ENCODE results near the gene HECTD1. TPM values are rescaled to one million over a fixed set of nuclear protein-coding genes. Genes with fewer than 3 reads are reported as not detected.
"Not testable (repeated sequence)": the region's sequence is repeated elsewhere in the genome, so short reads cannot be mapped to it uniquely, and the experiment has no call there.

Gene HECTD1
- total RNA-seq, result 325 TPM

DNA sequence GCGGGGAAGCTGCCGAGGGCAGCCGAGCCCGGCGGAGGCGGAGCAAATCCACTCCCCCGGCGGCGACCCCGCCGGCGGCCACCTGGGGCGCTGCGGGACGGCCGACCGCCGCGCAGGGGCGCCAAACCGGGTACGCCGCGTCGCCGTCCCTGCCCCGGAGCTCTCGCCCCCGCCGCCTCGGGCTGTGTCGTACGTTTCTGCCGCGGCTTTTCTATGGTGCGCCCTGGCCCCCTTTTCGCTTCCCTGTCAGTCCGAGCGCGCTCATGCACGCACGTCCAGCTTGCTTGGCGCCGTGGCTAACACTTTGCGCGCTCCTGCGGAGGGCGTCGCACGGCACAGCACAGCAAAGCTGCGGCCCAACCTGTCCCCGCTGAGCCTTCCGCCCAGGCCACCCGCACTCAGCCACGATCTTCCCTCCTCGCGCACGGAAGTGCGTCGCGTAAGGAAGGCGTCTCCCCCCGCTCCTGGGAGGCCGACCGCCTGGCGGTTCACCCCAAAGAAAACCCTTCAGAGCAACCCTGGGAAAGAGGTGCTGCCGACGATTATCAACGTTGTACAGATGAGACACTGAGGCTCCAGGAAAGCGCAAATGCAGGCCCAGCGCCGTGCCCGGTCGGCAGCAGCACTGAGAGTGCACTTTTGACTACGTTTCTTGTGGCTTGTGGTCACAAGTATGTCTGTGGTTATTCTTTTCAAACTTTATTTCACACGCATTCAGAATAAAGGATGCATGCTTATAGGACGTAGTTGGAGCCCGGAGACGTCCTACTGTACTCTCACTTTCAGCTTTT is at the start of gene HECTD1:
HECTD1 (minus strand) TSS at position 39 of the 791 bp plus-strand sequence. CDS start 1,857 bp downstream, outside the sequence.
- peaks cover 32% of the 10 kb centered on the region for H3K4me1 ChIP-seq
- intact Hi-C loops (cut with DNase I), result loop anchor here (5.0 kb wide), 1 partner anchor 41 kb away; no protein-coding TSS in a partner anchor
- TF ChIP-seq POLR2A (IDR thresholded peaks at IDR 0.05) (peak in 1 of 2 donors; percentile 12), POLR2AphosphoS5 (IDR thresholded peaks at IDR 0.05; ENCODE audit: insufficient read depth in 1 of 2, low read depth in 1 of 2) (peak; percentile 17 to 77)
- TF ChIP-seq, protein P1, sequence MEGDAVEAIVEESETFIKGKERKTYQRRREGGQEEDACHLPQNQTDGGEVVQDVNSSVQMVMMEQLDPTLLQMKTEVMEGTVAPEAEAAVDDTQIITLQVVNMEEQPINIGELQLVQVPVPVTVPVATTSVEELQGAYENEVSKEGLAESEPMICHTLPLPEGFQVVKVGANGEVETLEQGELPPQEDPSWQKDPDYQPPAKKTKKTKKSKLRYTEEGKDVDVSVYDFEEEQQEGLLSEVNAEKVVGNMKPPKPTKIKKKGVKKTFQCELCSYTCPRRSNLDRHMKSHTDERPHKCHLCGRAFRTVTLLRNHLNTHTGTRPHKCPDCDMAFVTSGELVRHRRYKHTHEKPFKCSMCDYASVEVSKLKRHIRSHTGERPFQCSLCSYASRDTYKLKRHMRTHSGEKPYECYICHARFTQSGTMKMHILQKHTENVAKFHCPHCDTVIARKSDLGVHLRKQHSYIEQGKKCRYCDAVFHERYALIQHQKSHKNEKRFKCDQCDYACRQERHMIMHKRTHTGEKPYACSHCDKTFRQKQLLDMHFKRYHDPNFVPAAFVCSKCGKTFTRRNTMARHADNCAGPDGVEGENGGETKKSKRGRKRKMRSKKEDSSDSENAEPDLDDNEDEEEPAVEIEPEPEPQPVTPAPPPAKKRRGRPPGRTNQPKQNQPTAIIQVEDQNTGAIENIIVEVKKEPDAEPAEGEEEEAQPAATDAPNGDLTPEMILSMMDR (IDR thresholded peaks at IDR 0.05), result peak in 2 of 3 experiments; percentile 49 to 86

DNA sequence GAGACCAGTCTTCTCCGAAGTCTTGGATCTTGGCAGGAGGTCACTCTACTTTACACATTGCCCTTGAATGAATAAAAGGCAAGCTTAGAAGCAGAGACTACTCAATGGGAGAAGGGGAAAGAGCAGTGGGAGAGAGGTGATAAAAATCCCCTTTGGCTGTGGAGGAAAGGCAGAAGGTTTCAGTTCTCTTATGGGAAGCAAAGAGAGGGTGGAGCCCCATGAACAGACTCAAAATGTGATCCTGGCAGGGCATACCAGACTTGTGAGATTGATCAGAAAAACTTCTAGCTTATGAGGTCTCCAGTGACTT is 49.6 kb upstream of the HECTD1 start:
- H3K36me3 ChIP-seq, result no peaks in the 10 kb centered on the region
- no peak overlapping the region for H3K27ac ChIP-seq
- H3K27me3 ChIP-seq, result no peaks in the 10 kb centered on the region
- no peak overlapping the region for H3K4me3 ChIP-seq
- H3K4me1 ChIP-seq, result no peaks in the 10 kb centered on the region
- no peaks in the 10 kb centered on the region for H3K9me3 ChIP-seq
- no peak for TF ChIP-seq POLR2A (IDR thresholded peaks at IDR 0.05)
- TF ChIP-seq, protein P1 (IDR thresholded peaks at IDR 0.05), result no peak
- TF ChIP-seq POLR2AphosphoS5 (IDR thresholded peaks at IDR 0.05; ENCODE audit: insufficient read depth in 1 of 2, low read depth in 1 of 2), result no peak
- no peak for DNase-seq (ENCODE audit: extremely low spot score in 2 of 2)
- intact Hi-C loops (cut with DNase I), result no loop called here

More for the DNA sequence above, at the start of gene HECTD1:
- peak in 1 of 2 donors; percentile 90 for DNase-seq (ENCODE audit: extremely low spot score in 2 of 2)
- Histone ChIP-seq H3K36me3 (peaks cover 0 to 5% of the 10 kb centered on the region in 2 donors), H3K27ac (peak within 1 kb of the TSS; percentile 97), H3K9me3 (no peaks in the 10 kb centered on the region), H3K27me3 (no peaks in the 10 kb centered on the region), H3K4me3 (peak within 1 kb of the TSS; percentile 65 to 71)

DNA sequence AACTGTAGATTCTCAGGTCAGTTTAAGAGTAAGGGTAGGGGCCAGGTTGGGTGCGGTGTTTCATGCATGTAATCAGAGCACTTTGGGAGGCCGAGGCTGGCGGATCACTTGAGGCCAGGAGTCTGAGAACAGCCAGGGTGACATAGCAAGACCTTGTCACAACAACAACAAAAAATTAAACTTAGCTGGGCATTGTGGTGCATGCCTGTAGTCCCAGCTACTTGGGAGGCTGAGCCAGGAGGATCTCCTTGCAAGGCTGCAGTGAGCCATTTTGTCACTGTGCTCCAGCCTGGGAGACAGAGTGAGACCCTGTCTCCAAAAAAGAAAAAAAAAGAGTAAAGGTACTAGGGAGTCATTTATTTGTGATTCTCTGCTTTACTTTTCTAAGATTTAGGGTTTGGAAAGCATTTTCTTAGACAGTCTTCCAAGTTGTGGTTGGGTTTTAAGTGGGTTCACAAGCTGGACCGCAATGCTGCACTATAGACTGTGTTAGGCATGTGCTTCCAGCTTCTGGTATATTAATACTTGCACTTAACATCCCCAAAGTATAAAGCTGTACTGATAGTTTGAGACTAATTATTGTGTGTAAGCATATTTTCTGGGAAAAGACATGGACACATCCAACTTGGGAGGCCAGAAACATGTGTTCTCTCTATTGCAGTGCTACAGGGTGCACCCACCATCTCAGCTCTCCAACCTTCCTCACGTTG is 49.1 kb upstream of the HECTD1 start:
- Histone ChIP-seq H3K27ac (no peak overlapping the region), H3K4me1 (peaks cover 2% of the 10 kb centered on the region), H3K36me3 (no peaks in the 10 kb centered on the region), H3K9me3 (no peaks in the 10 kb centered on the region), H3K27me3 (no peaks in the 10 kb centered on the region), H3K4me3 (no peak overlapping the region)
- intact Hi-C loops (cut with DNase I), result no loop called here
- TF ChIP-seq POLR2AphosphoS5 (IDR thresholded peaks at IDR 0.05; ENCODE audit: insufficient read depth in 1 of 2, low read depth in 1 of 2), result no peak
- TF ChIP-seq, protein P1 (IDR thresholded peaks at IDR 0.05), result no peak
- no peak for TF ChIP-seq POLR2A (IDR thresholded peaks at IDR 0.05)
- DNase-seq (ENCODE audit: extremely low spot score in 2 of 2), result no peak

DNA sequence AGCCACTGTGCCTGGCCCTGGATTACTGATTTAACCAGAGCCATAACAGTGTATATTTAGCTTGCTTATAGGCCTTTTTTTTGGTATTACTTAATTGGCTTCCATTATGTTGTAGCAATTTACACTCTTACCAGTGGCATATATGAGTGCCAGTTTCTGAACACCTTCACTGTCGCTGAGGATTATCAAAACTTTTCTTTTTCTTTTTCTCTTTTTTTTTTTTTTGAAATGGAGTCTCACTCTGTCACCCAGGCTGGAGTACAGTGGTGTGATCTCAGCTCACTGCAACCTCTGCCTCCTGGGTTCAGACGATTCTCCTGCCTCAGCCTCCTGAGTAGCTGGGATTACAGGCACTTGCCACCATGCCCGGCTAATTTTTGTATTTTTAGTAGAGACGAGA is 48.3 kb upstream of the HECTD1 start:
- H3K4me1 ChIP-seq; H3K27ac ChIP-seq; H3K4me3 ChIP-seq; H3K36me3 ChIP-seq; H3K9me3 ChIP-seq; intact Hi-C loops (cut with DNase I); DNase-seq (ENCODE audit: extremely low spot score in 2 of 2); H3K27me3 ChIP-seq: not testable (repeated sequence)

DNA sequence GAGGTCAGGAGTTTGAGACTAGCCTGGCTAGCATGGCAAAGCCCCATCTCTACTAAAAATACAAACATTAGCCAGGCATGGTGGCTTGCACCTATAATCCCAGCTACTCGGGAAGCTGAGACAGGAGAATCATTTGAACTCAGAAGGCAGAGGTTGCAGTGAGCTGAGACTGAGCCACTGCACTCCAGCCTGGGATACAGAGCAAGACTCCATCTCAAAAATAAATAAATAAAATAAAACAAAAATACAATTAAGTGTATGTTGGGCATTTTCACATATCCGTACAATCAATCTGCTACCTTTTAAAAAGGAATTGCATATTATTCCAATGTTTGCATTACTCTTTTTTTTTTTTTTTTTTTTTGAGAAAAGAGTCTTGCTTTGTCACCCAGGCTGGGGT is 47.7 kb upstream of the HECTD1 start:
- H3K4me3 ChIP-seq, result no peak overlapping the region
- peaks cover 6% of the 10 kb centered on the region for H3K4me1 ChIP-seq
- no peak overlapping the region for H3K27ac ChIP-seq
- H3K36me3 ChIP-seq, result no peaks in the 10 kb centered on the region
- intact Hi-C loops (cut with DNase I), result no loop called here
- no peak for TF ChIP-seq POLR2A (IDR thresholded peaks at IDR 0.05)
- TF ChIP-seq, protein P1 (IDR thresholded peaks at IDR 0.05), result no peak
- H3K27me3 ChIP-seq, result no peaks in the 10 kb centered on the region
- H3K9me3 ChIP-seq, result no peaks in the 10 kb centered on the region
- DNase-seq (ENCODE audit: extremely low spot score in 2 of 2), result no peak
